Thymus (tissue), 11 donors: ENCODE measurements around the gene EXOC4. TPM values are rescaled to one million over a fixed set of nuclear protein-coding genes. Genes with fewer than 3 reads are reported as not detected.

Source experiments
- DNase-seq, 9 donors: peaks; one replicate each; pipeline ENCODE4 v3.0.0-alpha.2; 2013; ENCODE audit warnings: low spot score in 9 of 9, low read depth in 6 of 9, missing footprints in 1 of 9
- H3K27ac ChIP-seq, 2 donors: one replicate each; pipeline ENCODE4 v1.5.1; 2013; ENCODE audit warnings: control low read depth in 1 of 2, low read depth in 1 of 2, low read length in 1 of 2, mild to moderate bottlenecking in 1 of 2, moderate library complexity in 1 of 2
- H3K27me3 ChIP-seq, 2 donors: one replicate each; pipeline ENCODE4 v1.5.1; 2013; ENCODE audit warnings: low read length in 1 of 2; ENCODE audit not compliant: control insufficient read depth in 2 of 2, insufficient read depth in 1 of 2
- H3K36me3 ChIP-seq, 2 donors: one replicate each; pipeline ENCODE4 v1.5.1; 2013; ENCODE audit warnings: low read length in 1 of 2, mild to moderate bottlenecking in 1 of 2, moderate library complexity in 1 of 2; ENCODE audit not compliant: control insufficient read depth in 2 of 2, insufficient read depth in 2 of 2
- H3K4me1 ChIP-seq, 2 donors: one replicate each; pipeline ENCODE4 v1.5.1; 2013; ENCODE audit warnings: low read length in 2 of 2; ENCODE audit not compliant: control insufficient read depth in 2 of 2, insufficient read depth in 2 of 2
- H3K4me3 ChIP-seq, 2 donors: one replicate each; pipeline ENCODE4 v1.5.1; 2013; ENCODE audit warnings: low read length in 2 of 2, control low read depth in 1 of 2, mild to moderate bottlenecking in 1 of 2
- H3K9me3 ChIP-seq, 2 donors: one replicate each; pipeline ENCODE4 v1.5.1; 2013; ENCODE audit warnings: low read length in 1 of 2, mild to moderate bottlenecking in 1 of 2; ENCODE audit not compliant: control insufficient read depth in 2 of 2, insufficient read depth in 1 of 2
- WGBS: extraction: QIAGEN DNeasy Blood & Tissue Kit; methylation state at CpG from one replicate; pipeline ENCODE4 v1.1.7; 2013; 5-methylcytosine and 5-hydroxymethylcytosine counted together
- polyA plus RNA-seq: library from polyadenylated mRNA; stranded (reverse); fragments of 200-250 nt; gene quantifications from one replicate; pipeline ENCODE4 v1.2.3, GENCODE V29; 2013
- total RNA-seq: library from RNA; stranded (reverse); fragments of 120-200 nt; gene quantifications from one replicate; pipeline ENCODE4 v1.2.4, GENCODE V29; 2013
- donor health status: healthy.

Gene EXOC4
- total and polyA plus RNA-seq, 2 donors, result 25.5 to 51.2 TPM

DNA sequence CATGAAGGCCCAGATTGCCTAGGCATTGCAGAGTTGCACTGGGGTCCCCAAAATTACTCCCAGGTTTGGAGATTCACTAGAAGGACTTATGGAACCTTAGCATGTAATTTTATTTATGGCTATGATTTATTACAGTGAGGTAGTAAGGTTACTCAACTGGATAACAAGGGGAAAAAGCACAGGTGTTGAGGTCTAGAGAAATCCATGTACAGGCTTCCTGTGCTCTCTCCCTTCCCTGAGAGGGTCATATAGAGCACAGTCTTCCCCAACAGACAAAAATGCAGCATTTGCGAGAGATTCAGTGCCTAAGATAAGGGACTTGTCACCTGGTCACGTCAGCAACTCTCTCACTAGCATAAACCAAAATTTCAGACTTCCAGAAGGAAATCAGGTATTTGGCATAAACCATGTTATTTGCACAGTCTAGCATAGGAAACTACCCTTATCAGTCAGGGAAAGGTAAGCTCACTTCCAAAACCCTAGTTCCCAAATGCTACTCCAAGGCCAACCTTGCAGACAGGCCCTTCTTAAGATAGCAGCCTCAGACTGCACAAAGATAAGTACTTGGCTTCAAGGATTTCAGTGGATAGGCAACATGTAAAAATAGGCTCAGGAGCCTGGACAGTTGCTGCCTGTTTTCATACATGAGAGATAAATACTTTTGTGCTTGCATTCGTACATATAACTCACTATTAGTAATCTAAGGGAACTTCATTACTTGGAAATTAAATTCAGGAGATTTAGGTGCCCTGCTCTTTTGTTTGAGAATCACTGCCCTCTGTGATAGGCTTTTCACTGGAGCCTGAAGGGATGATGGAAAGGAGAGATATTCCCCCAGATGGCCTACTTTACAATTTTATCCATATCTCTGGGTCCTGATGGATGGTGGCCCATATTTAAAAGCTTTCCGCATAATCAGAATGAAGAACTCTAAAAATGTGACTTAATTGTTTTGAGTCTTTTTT lies 495.8 kb downstream of the EXOC4 start:
- no peaks in the 10 kb centered on the region for H3K4me1 ChIP-seq
- H3K27ac ChIP-seq, result no peak overlapping the region
- no peaks in the 10 kb centered on the region for H3K27me3 ChIP-seq
- 72% methylated on average over 4 of the region's 4 CpGs for WGBS
- no peaks in the 10 kb centered on the region for H3K9me3 ChIP-seq
- H3K36me3 ChIP-seq, result no peaks in the 10 kb centered on the region
- DNase-seq, result no peak
- H3K4me3 ChIP-seq, result no peak overlapping the region

DNA sequence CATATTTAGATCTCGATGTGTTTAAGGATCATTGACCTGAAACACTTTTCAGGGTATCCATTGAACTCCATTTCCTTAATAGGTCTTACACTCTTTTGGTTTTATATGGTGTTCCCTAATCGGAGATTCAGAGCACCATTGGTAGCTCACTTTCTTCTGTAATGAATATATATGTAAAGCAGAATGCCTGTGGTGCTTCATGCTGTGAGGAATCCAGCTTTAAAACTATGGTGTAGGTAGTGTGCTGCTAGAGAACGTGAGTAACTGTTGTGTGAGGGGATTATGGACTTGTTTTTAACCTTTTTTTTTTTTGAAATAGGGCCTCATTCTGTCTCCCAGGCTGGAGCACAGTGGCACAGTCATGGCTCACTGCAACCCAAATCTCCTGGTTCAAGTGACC lies 497.4 kb downstream of the EXOC4 start:
- no peaks in the 10 kb centered on the region for H3K27me3 ChIP-seq
- H3K36me3 ChIP-seq, result no peaks in the 10 kb centered on the region
- no peak for DNase-seq
- H3K4me3 ChIP-seq, result no peak overlapping the region
- no peaks in the 10 kb centered on the region for H3K9me3 ChIP-seq
- WGBS, result 67% methylated on average over 3 of the region's 3 CpGs
- H3K4me1 ChIP-seq, result no peaks in the 10 kb centered on the region
- no peak overlapping the region for H3K27ac ChIP-seq

DNA sequence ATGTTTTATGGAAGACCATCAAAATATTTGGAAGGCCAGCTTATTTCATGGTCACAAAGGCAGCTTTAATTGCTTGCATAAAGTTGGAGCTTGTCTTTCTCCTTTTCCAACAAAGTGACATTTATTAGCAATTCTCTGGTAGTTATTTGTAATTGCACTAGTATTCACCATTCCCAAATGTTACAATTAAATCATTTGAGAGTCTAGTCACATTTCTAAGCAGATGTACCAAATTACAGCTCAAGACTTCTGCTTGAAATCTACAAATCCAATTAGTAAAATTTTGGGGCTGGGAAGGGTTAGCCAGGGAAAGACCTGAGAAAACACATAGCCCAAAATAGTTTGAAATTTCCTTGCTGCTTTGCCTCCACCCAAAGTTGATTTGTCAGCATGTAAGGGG lies 498.2 kb downstream of the EXOC4 start:
- Histone ChIP-seq H3K4me3 (no peak overlapping the region), H3K27me3 (no peaks in the 10 kb centered on the region), H3K4me1 (no peaks in the 10 kb centered on the region), H3K36me3 (no peaks in the 10 kb centered on the region), H3K27ac (no peak overlapping the region), H3K9me3 (no peaks in the 10 kb centered on the region)
- DNase-seq, result no peak

DNA sequence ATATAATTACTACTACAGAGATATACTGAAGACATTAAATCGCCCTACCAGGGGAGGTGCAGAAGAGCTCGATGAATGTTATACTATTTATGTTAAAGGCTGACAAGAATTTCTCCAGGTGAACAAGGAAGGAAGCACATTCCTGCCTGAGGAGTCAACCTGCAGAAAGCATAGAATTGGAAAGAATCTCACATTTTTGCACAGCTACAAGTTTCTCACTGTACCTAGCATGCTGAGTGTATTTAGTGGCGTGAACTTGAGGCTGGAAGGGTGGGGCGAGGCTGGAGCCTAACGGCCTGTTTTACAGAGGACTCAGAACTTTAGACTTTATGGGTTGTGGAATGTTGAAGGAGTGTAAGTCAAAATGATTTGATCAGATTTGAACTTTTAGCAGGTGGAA lies 500.6 kb downstream of the EXOC4 start:
- H3K9me3 ChIP-seq, result no peaks in the 10 kb centered on the region
- DNase-seq, result no peak
- 97% methylated on average over 5 of the region's 5 CpGs for WGBS
- H3K4me3 ChIP-seq, result no peak overlapping the region
- no peaks in the 10 kb centered on the region for H3K27me3 ChIP-seq
- H3K36me3 ChIP-seq, result no peaks in the 10 kb centered on the region
- H3K4me1 ChIP-seq, result no peaks in the 10 kb centered on the region
- H3K27ac ChIP-seq, result no peak overlapping the region

DNA sequence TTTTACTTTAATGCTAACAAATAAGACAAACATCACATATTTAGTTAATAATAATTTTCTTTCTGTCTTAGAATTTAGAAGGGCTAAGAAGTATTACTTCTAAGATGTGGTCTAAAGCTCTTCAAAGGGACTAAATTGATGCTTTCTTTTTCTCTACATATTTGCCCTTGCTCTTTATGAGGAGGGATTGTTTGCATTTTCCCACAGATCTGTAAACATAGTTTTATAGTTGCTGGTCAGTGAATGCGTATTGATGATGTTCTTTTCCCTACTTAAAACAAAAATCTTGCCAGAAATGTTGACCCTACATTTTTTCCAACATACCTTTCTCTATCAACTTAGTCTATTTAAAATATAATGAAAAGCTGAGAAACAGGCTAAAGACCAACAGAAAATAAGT lies 501.8 kb downstream of the EXOC4 start:
- DNase-seq, result no peak
- H3K4me1 ChIP-seq, result no peaks in the 10 kb centered on the region
- H3K27ac ChIP-seq, result no peak overlapping the region
- H3K4me3 ChIP-seq, result no peak overlapping the region
- H3K36me3 ChIP-seq, result no peaks in the 10 kb centered on the region
- H3K27me3 ChIP-seq, result no peaks in the 10 kb centered on the region
- 100% methylated on average over 1 of the region's 1 CpG for whole genome bisulfite sequencing
- H3K9me3 ChIP-seq, result no peaks in the 10 kb centered on the region

GRCh38 chr7:133755901-133756300 lies 503.0 kb downstream of the EXOC4 start:
- no peak for DNase-seq
- Histone ChIP-seq H3K36me3 (no peaks in the 10 kb centered on the region), H3K27me3 (no peaks in the 10 kb centered on the region), H3K4me1 (no peaks in the 10 kb centered on the region), H3K27ac (no peak overlapping the region), H3K4me3 (no peak overlapping the region), H3K9me3 (no peaks in the 10 kb centered on the region)

- no peak for DNase-seq
- WGBS, result 96% methylated on average over 4 of the region's 4 CpGs
- H3K4me1 ChIP-seq, result no peaks in the 10 kb centered on the region
- no peak overlapping the region for H3K27ac ChIP-seq
- H3K36me3 ChIP-seq, result no peaks in the 10 kb centered on the region
- no peak overlapping the region for H3K4me3 ChIP-seq
- H3K27me3 ChIP-seq, result no peaks in the 10 kb centered on the region
- H3K9me3 ChIP-seq, result no peaks in the 10 kb centered on the region
Measured at GRCh38 chr7:133761443-133761842, 508.6 kb downstream of the EXOC4 start.

DNA sequence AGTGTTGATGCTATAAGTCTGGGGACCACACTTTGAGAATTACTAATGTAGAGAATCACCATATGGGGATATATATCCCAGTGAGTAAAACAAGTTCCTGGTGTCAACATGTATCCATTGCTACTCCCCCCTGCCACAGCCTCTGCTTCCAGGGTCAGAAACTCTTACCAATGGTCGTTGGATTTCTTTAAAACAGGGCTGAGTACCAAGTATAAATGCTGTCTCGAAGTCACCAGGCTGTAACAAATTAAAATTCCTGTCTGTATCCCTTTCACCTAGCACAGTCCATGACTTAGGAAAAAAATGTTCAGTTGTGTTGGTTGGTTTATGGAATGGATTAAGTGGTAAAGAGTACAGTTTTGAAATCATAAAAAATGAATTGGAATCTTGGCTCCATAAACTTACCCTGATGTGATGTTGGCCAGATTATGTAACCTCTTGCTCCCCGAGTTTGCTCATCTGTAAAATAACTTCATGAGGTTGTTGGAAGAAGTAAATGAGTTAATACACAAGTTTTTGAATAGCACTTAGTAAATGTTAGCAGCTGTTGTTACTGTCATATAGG lies 510.3 kb downstream of the EXOC4 start:
- no peak overlapping the region for H3K27ac ChIP-seq
- no peak for DNase-seq
- no peaks in the 10 kb centered on the region for H3K27me3 ChIP-seq
- no peak overlapping the region for H3K4me3 ChIP-seq
- H3K9me3 ChIP-seq, result no peaks in the 10 kb centered on the region
- H3K36me3 ChIP-seq, result no peaks in the 10 kb centered on the region
- H3K4me1 ChIP-seq, result no peaks in the 10 kb centered on the region
- WGBS, result 96% methylated on average over 3 of the region's 3 CpGs

DNA sequence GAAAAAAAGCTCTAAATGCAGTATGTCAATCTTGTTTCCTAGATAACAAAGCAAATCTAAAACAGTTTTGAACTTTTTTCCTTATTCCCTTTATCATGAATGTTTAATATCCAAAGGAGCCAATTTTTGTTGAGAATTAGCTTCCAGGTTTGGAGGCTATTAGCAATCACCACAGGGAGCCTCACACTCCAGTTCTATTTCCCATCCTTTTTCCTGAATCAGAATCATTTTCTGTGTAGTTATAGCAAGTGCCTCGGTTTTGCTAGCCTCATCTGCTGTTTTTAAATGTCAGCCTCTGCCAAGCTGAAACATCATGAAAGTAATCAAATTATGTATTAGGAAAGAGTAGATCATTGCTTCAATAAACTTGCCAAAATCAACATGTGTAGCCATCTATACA lies 516.8 kb downstream of the EXOC4 start:
- H3K36me3 ChIP-seq, result no peaks in the 10 kb centered on the region
- no peak overlapping the region for H3K4me3 ChIP-seq
- H3K9me3 ChIP-seq, result no peaks in the 10 kb centered on the region
- no peaks in the 10 kb centered on the region for H3K4me1 ChIP-seq
- no peak for DNase-seq
- 89% methylated on average over 1 of the region's 1 CpG for WGBS
- H3K27ac ChIP-seq, result no peak overlapping the region
- no peaks in the 10 kb centered on the region for H3K27me3 ChIP-seq
